Ascending aorta (tissue), 2 donors: ENCODE data around the gene APLP2. TPM values are rescaled to one million over a fixed set of nuclear protein-coding genes. Genes with fewer than 3 reads are reported as not detected.

ENCODE experiments used
- DNase-seq, 2 donors: peaks; one replicate each; pipeline ENCODE4 v3.0.0-alpha.2; 2019; ENCODE audit warnings: low spot score in 2 of 2
- H3K27ac ChIP-seq, 2 donors: fragments of 200-600 bp; sonication (generic); one replicate each; pipeline ENCODE4 v1.5.1; 2016 to 2017; ENCODE audit warnings: mild to moderate bottlenecking in 1 of 2
- H3K27me3 ChIP-seq: fragments of 200-600 bp; sonication (generic); one replicate; pipeline ENCODE4 v1.5.1; 2017
- H3K36me3 ChIP-seq, 2 donors: fragments of 200-600 bp; sonication (generic); one replicate each; pipeline ENCODE4 v1.5.1; 2016
- H3K4me1 ChIP-seq, 2 donors: fragments of 200-600 bp; sonication (generic); one replicate each; pipeline ENCODE4 v1.5.1; 2016 to 2017; ENCODE audit warnings: mild to moderate bottlenecking in 1 of 2
- H3K4me3 ChIP-seq, 2 donors: fragments of 200-600 bp; sonication (generic); one replicate each; pipeline ENCODE4 v1.5.1; 2016 to 2017; ENCODE audit warnings: mild to moderate bottlenecking in 1 of 2
- H3K9me3 ChIP-seq, 2 donors: fragments of 200-600 bp; sonication (generic); one replicate each; pipeline ENCODE4 v1.5.1; 2016
- intact Hi-C: fragments of 100-400 bp; cut with DNase I; formaldehyde crosslinking; loops from one replicate; pipeline ENCODE4 v1.15.1; 2023
- total RNA-seq: library from RNA; depleted of rRNA; stranded (reverse); fragments of >200 nt; gene quantifications from one replicate; pipeline ENCODE4 v1.1.0, GENCODE V29; 2016
- TF ChIP-seq, protein P1 (sequence below), 3 experiments: fragments of 200-600 bp in 2 of 3; fragments of 450-650 bp in 1 of 3; sonication (generic) in 2 of 3; IDR thresholded peaks; one replicate each; pipeline ENCODE4 v1.5.1; 2016 to 2019; ENCODE audit warnings: antibody characterized with exemption in 3 of 3, mild to moderate bottlenecking in 1 of 3, moderate library complexity in 1 of 3

The APLP2 gene
- total RNA-seq, 1 donor from 2014 or later: 216 TPM

- H3K27ac ChIP-seq: no peak overlapping the region
- H3K36me3 ChIP-seq: no peaks in the 10 kb centered on the region
- H3K4me1 ChIP-seq: no peaks in the 10 kb centered on the region
- H3K9me3 ChIP-seq: no peaks in the 10 kb centered on the region
- no peak overlapping the region for H3K4me3 ChIP-seq
- no peak for DNase-seq
- TF ChIP-seq, protein P1, sequence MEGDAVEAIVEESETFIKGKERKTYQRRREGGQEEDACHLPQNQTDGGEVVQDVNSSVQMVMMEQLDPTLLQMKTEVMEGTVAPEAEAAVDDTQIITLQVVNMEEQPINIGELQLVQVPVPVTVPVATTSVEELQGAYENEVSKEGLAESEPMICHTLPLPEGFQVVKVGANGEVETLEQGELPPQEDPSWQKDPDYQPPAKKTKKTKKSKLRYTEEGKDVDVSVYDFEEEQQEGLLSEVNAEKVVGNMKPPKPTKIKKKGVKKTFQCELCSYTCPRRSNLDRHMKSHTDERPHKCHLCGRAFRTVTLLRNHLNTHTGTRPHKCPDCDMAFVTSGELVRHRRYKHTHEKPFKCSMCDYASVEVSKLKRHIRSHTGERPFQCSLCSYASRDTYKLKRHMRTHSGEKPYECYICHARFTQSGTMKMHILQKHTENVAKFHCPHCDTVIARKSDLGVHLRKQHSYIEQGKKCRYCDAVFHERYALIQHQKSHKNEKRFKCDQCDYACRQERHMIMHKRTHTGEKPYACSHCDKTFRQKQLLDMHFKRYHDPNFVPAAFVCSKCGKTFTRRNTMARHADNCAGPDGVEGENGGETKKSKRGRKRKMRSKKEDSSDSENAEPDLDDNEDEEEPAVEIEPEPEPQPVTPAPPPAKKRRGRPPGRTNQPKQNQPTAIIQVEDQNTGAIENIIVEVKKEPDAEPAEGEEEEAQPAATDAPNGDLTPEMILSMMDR (IDR thresholded peaks at IDR 0.05): no peak
- intact Hi-C loops: no loop called here
- H3K27me3 ChIP-seq: no peaks in the 10 kb centered on the region
Observed at GRCh38 chr11:130037058-130037457, 32.6 kb upstream of the APLP2 start.

- Histone ChIP-seq H3K36me3 (no peaks in the 10 kb centered on the region), H3K27me3 (no peaks in the 10 kb centered on the region), H3K4me1 (no peaks in the 10 kb centered on the region), H3K9me3 (no peaks in the 10 kb centered on the region), H3K4me3 (no peak overlapping the region), H3K27ac (no peak overlapping the region)
- DNase-seq: no peak
- intact Hi-C loops: no loop called here
- TF ChIP-seq, protein P1 (IDR thresholded peaks at IDR 0.05): no peak
Observed at GRCh38 chr11:130037881-130038585, 31.7 kb upstream of the APLP2 start.

- intact Hi-C loops: no loop called here
- Histone ChIP-seq H3K27ac (no peak overlapping the region), H3K27me3 (no peaks in the 10 kb centered on the region), H3K4me1 (no peaks in the 10 kb centered on the region), H3K4me3 (no peak overlapping the region), H3K9me3 (no peaks in the 10 kb centered on the region), H3K36me3 (no peaks in the 10 kb centered on the region)
- TF ChIP-seq, protein P1 (IDR thresholded peaks at IDR 0.05): no peak
- no peak for DNase-seq
Observed at GRCh38 chr11:130040281-130040940, 29.3 kb upstream of the APLP2 start.

GRCh38 chr11:130042093-130042591 lies 27.6 kb upstream of the APLP2 start:
- H3K27me3 ChIP-seq: no peaks in the 10 kb centered on the region

GRCh38 chr11:130043575-130043974 lies 26.1 kb upstream of the APLP2 start:
- TF ChIP-seq, protein P1 (IDR thresholded peaks at IDR 0.05): no peak
- H3K9me3 ChIP-seq: no peaks in the 10 kb centered on the region
- H3K27me3 ChIP-seq: no peaks in the 10 kb centered on the region
- no peak for DNase-seq
- H3K4me3 ChIP-seq: no peak overlapping the region
- H3K36me3 ChIP-seq: no peaks in the 10 kb centered on the region
- no peak overlapping the region for H3K27ac ChIP-seq
- intact Hi-C loops: no loop called here
- H3K4me1 ChIP-seq: no peaks in the 10 kb centered on the region

More at GRCh38 chr11:130042093-130042591, 27.6 kb upstream of the APLP2 start:
- Histone ChIP-seq H3K4me1 (no peaks in the 10 kb centered on the region), H3K27ac (no peak overlapping the region), H3K4me3 (no peak overlapping the region), H3K36me3 (no peaks in the 10 kb centered on the region), H3K9me3 (no peaks in the 10 kb centered on the region)
- no peak for DNase-seq
- TF ChIP-seq, protein P1 (IDR thresholded peaks at IDR 0.05): no peak
- intact Hi-C loops: no loop called here
